Ishikawa (cell line): ENCODE measurements around the gene PPDPF.

Experiments
- CEBPB ChIP-seq: IDR thresholded peaks from 2 replicates; pipeline ENCODE4 v1.6.1; 2012
- EGR1 ChIP-seq: IDR thresholded peaks from 2 replicates; pipeline ENCODE4 v1.6.1; 2012
- EP300 ChIP-seq: IDR thresholded peaks from 2 replicates; pipeline ENCODE4 v1.6.1; 2012; ENCODE audit warnings: borderline replicate concordance
- FOXM1 ChIP-seq: IDR thresholded peaks from 2 replicates; pipeline ENCODE4 v1.6.1; 2012; ENCODE audit warnings: low read depth, borderline replicate concordance
- MAX ChIP-seq: IDR thresholded peaks from 2 replicates; pipeline ENCODE4 v1.6.1; 2012
- RAD21 ChIP-seq: IDR thresholded peaks from 2 replicates; pipeline ENCODE4 v1.6.1; 2012; ENCODE audit warnings: low read depth
- TAF1 ChIP-seq: IDR thresholded peaks from 2 replicates; pipeline ENCODE4 v1.6.1; 2012; ENCODE audit warnings: low read depth, mild to moderate bottlenecking
- TCF12 ChIP-seq: IDR thresholded peaks from 2 replicates; pipeline ENCODE4 v1.6.1; 2012; ENCODE audit warnings: low read depth
- TEAD4 ChIP-seq: IDR thresholded peaks from 2 replicates; pipeline ENCODE4 v1.6.1; 2012
- YY1 ChIP-seq: IDR thresholded peaks from 2 replicates; pipeline ENCODE4 v1.6.1; 2012; ENCODE audit warnings: low read depth
- ZBTB7A ChIP-seq: IDR thresholded peaks from 2 replicates; pipeline ENCODE4 v1.6.1; 2012; ENCODE audit warnings: low read depth
- TF ChIP-seq, protein P1 (sequence below): IDR thresholded peaks from 2 replicates; pipeline ENCODE4 v1.6.1; 2012; ENCODE audit warnings: low read depth, mild to moderate bottlenecking

DNA sequence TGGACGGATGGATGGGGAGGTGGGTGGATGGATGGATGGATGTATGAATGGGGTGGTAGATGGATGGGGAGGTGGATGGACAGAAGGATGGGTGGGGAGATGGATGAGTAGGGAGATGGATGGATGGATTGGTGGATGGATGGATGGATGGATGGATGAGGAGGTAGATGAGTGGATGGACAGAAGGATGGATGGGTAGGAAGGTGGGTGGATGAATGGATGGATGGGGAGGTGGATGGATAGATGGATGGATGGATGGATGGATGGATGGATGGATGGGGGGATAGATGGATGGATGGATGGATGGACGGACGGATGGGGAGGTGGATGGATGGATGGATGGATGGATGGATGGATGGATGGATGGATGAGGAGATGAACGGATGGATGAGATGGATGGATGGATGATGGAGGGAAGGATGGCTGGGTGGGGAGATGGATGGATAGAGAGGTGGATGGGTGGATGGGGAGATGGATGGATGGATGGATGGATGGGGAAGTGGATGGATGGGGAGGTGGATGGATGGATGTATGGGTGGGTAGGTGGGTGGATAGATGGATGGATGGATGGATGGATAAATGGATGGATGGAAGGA lies 28.8 kb upstream of the PPDPF start:
- TF ChIP-seq RAD21 (no peak), EP300 (no peak), FOXM1 (no peak), TCF12 (no peak), CEBPB (no peak), YY1 (no peak), MAX (no peak), ZBTB7A (no peak), TEAD4 (no peak), EGR1 (no peak), TAF1 (no peak)
- TF ChIP-seq, protein P1, sequence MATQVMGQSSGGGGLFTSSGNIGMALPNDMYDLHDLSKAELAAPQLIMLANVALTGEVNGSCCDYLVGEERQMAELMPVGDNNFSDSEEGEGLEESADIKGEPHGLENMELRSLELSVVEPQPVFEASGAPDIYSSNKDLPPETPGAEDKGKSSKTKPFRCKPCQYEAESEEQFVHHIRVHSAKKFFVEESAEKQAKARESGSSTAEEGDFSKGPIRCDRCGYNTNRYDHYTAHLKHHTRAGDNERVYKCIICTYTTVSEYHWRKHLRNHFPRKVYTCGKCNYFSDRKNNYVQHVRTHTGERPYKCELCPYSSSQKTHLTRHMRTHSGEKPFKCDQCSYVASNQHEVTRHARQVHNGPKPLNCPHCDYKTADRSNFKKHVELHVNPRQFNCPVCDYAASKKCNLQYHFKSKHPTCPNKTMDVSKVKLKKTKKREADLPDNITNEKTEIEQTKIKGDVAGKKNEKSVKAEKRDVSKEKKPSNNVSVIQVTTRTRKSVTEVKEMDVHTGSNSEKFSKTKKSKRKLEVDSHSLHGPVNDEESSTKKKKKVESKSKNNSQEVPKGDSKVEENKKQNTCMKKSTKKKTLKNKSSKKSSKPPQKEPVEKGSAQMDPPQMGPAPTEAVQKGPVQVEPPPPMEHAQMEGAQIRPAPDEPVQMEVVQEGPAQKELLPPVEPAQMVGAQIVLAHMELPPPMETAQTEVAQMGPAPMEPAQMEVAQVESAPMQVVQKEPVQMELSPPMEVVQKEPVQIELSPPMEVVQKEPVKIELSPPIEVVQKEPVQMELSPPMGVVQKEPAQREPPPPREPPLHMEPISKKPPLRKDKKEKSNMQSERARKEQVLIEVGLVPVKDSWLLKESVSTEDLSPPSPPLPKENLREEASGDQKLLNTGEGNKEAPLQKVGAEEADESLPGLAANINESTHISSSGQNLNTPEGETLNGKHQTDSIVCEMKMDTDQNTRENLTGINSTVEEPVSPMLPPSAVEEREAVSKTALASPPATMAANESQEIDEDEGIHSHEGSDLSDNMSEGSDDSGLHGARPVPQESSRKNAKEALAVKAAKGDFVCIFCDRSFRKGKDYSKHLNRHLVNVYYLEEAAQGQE = no peak
